ENCODE results near the gene PRR23E. TPM values are rescaled to one million over a fixed set of nuclear protein-coding genes. Genes with fewer than 3 reads are reported as not detected.

PRR23E gene
- total RNA-seq, 1 donor from 2014 or later, result not detected

- intact Hi-C loops (cut with micrococcal nuclease), result no loop called here
- POLR2A ChIA-PET, result no interaction called here
- ATAC-seq (ENCODE audit: low read depth) (no peak), DNase-seq (no peak)
- peaks cover 32% of the 10 kb centered on the region for H3K27me3 Mint-ChIP-seq
- H3K4me1 Mint-ChIP-seq, result no peaks in the 10 kb centered on the region
- no peak overlapping the region for H3K4me3 Mint-ChIP-seq
- H3K9me3 Mint-ChIP-seq, result no peaks in the 10 kb centered on the region
- CTCF ChIA-PET, result no interaction called here
- H3K36me3 Mint-ChIP-seq (ENCODE audit: low read depth), result no peaks in the 10 kb centered on the region
- TF ChIP-seq CTCF (IDR thresholded peaks at IDR 0.05), result no peak
- no peak overlapping the region for H3K27ac Mint-ChIP-seq
Measured at GRCh38 chr3:127174284-127174683, 18.6 kb upstream of the PRR23E start.

- no peaks in the 10 kb centered on the region for H3K9me3 Mint-ChIP-seq
- intact Hi-C loops (cut with micrococcal nuclease), result no loop called here
- H3K36me3 Mint-ChIP-seq (ENCODE audit: low read depth), result no peaks in the 10 kb centered on the region
- no peak overlapping the region for H3K27ac Mint-ChIP-seq
- ChIA-PET POLR2A (no interaction called here), CTCF (no interaction called here)
- DNase-seq (no peak), ATAC-seq (ENCODE audit: low read depth) (no peak)
- peaks cover 32% of the 10 kb centered on the region for H3K27me3 Mint-ChIP-seq
- no peak overlapping the region for H3K4me3 Mint-ChIP-seq
- no peaks in the 10 kb centered on the region for H3K4me1 Mint-ChIP-seq
- TF ChIP-seq CTCF (IDR thresholded peaks at IDR 0.05), result no peak
Measured at GRCh38 chr3:127174715-127175140, 18.2 kb upstream of the PRR23E start.

- CTCF ChIA-PET, result no interaction called here
- no peak overlapping the region for H3K27ac Mint-ChIP-seq
Measured at GRCh38 chr3:127175272-127175671, 17.7 kb upstream of the PRR23E start.

GRCh38 chr3:127177226-127177625 lies 15.7 kb upstream of the PRR23E start:
- no peak overlapping the region for H3K4me3 Mint-ChIP-seq
- intact Hi-C loops (cut with micrococcal nuclease), result no loop called here
- no peaks in the 10 kb centered on the region for H3K9me3 Mint-ChIP-seq
- no peak overlapping the region for H3K27ac Mint-ChIP-seq
- H3K36me3 Mint-ChIP-seq (ENCODE audit: low read depth), result no peaks in the 10 kb centered on the region
- no peaks in the 10 kb centered on the region for H3K4me1 Mint-ChIP-seq
- ChIA-PET CTCF (interaction anchor here (1.0 kb wide), 1 partner anchor 424 kb away, joined by 3 read pairs; no protein-coding TSS in a partner anchor), POLR2A (no interaction called here)
- ATAC-seq (ENCODE audit: low read depth), result no peak
- peaks cover 21% of the 10 kb centered on the region for H3K27me3 Mint-ChIP-seq
- TF ChIP-seq CTCF (IDR thresholded peaks at IDR 0.05), result no peak
- DNase-seq, result no peak

More at GRCh38 chr3:127175272-127175671, 17.7 kb upstream of the PRR23E start:
- no peak for ATAC-seq (ENCODE audit: low read depth)
- Mint-ChIP-seq H3K4me1 (no peaks in the 10 kb centered on the region), H3K36me3 (ENCODE audit: low read depth) (no peaks in the 10 kb centered on the region), H3K9me3 (no peaks in the 10 kb centered on the region), H3K27me3 (peaks cover 31% of the 10 kb centered on the region), H3K4me3 (no peak overlapping the region)
- POLR2A ChIA-PET, result no interaction called here
- intact Hi-C loops (cut with micrococcal nuclease), result no loop called here
- DNase-seq, result no peak
- no peak for TF ChIP-seq CTCF (IDR thresholded peaks at IDR 0.05)

GRCh38 chr3:127180859-127181258 lies 12.1 kb upstream of the PRR23E start:
- no peak overlapping the region for H3K4me3 Mint-ChIP-seq
- no peaks in the 10 kb centered on the region for H3K4me1 Mint-ChIP-seq

More at GRCh38 chr3:127180859-127181258, 12.1 kb upstream of the PRR23E start:
- ATAC-seq (ENCODE audit: low read depth) (no peak), DNase-seq (no peak)
- POLR2A ChIA-PET, result no interaction called here
- H3K27ac Mint-ChIP-seq, result no peak overlapping the region
- no peaks in the 10 kb centered on the region for H3K36me3 Mint-ChIP-seq (ENCODE audit: low read depth)
- intact Hi-C loops (cut with micrococcal nuclease), result loop anchor here (5.0 kb wide), 1 partner anchor 429 kb away; no protein-coding TSS in a partner anchor
- CTCF ChIA-PET, result no interaction called here
- TF ChIP-seq CTCF (IDR thresholded peaks at IDR 0.05), result no peak
- H3K9me3 Mint-ChIP-seq, result no peaks in the 10 kb centered on the region
- H3K27me3 Mint-ChIP-seq, result peaks cover 1% of the 10 kb centered on the region
